SH-SY5Y (cell line): ENCODE measurements around the gene MCF2L.

Source experiments
- GATA2 ChIP-seq: IDR thresholded peaks from 2 replicates; pipeline ENCODE4 v1.6.1; 2011; ENCODE audit warnings: mild to moderate bottlenecking, low read depth, low read length
- GATA3 ChIP-seq: IDR thresholded peaks from 2 replicates; pipeline ENCODE4 v1.6.1; 2011; ENCODE audit warnings: low read depth, mild to moderate bottlenecking, low read length, moderate library complexity

DNA sequence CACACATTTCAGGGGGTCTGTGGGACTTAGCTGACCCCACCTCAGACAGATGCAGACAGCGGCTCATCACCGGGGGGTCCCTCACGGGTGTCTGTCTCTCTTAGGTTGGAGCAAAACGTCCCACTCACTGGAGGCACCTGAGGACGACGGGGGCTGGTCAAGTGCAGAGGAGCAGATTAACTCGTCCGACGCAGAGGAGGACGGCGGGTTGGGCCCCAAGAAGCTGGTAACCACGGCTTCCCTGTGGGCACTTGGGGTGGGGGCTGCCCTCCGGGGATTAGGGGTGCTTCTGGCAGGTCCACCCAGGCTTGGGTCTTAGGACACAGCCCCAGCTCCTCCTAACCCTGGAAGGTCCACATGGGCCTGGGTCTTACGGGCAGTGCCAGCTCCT is 125.4 kb downstream of the MCF2L start:
- TF ChIP-seq GATA2: no peak
- no peak for TF ChIP-seq GATA3
